GM18873 (cell line): Measurements from ENCODE around the gene LARP1.
"Not testable (repeated sequence)": the region's sequence is repeated elsewhere in the genome, so short reads cannot be mapped to it uniquely, and the experiment has no call there.

ENCODE experiments used
- ATAC-seq: cut with Tn5 transposase; IDR thresholded peaks from one replicate; pipeline ENCODE4 v1.9.1; 2021; ENCODE audit warnings: mild to moderate bottlenecking, moderate library complexity, moderate number of reproducible peaks; ENCODE audit not compliant: unreplicated experiment, low FRiP score

Gene LARP1

DNA sequence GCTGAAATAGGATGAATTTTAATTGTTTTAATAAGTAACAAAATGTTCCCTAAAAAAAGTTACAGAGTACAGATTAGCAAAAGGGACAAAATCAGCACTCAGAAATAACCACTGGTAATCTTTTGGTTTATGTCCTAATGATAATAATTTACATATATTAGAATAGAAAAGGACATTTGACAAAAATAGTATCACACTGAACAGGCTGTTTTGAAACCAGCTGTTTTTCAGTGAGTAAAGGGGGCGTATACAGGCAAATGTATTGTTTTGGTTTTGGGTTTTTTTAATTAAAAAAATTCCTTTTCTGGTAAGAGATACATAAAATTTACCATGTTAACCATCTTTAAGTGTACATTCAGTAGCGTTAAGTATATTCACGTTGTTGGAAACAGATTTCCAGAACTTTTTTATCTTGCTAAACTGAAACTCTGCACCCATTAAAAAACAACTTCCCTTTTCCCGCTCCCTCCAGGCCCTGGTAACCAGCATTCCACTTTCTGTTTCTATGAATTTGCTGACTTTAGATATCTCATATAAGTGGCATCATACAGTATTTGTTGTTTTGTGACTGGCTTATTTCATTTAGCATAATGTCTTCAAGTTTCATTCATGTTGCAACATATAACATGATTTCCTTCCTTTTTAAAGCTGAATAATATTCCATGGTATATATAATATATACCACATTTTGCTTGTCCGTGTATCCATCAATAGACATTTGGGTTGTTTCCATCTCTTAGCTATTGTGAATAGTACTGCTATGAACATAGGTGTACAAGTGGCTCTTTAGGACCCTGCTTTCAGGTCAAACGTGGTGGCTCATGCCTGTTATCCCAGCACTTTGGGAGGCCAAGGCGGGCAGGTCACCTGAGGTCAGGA lies 20.6 kb upstream of the LARP1 start:
- no peak for ATAC-seq

- ATAC-seq = not testable (repeated sequence)
These were observed 19.8 kb upstream of the LARP1 start for GRCh38 chr5:154735362-154735761.

DNA sequence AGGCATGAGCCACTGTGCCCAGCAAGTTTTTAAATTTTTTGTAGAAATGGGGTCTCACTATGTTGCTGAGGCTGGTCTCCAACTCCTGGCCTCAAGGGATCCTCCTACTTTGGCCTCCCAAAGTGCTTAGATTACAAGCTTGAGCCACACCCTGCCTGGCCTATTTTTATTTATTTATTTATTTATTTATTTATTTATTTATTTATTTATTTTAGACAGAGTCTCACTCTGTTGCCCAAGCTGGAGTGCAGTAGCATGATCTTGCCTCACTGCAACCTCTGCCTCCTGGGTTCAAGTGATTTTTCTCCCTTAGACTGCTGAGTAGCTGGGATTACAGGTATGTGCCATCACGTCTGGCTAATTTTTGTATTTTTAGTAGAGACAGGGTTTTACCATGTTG lies 18.8 kb upstream of the LARP1 start:
- ATAC-seq = not testable (repeated sequence)

- no peak for ATAC-seq
These were observed 17.4 kb upstream of the LARP1 start for GRCh38 chr5:154737667-154738320.

GRCh38 chr5:154740483-154740882 lies 14.7 kb upstream of the LARP1 start:
- no peak for ATAC-seq

GRCh38 chr5:154740957-154741356 lies 14.2 kb upstream of the LARP1 start:
- ATAC-seq = no peak

- no peak for ATAC-seq
These were observed 13.8 kb upstream of the LARP1 start for GRCh38 chr5:154741415-154741814.

DNA sequence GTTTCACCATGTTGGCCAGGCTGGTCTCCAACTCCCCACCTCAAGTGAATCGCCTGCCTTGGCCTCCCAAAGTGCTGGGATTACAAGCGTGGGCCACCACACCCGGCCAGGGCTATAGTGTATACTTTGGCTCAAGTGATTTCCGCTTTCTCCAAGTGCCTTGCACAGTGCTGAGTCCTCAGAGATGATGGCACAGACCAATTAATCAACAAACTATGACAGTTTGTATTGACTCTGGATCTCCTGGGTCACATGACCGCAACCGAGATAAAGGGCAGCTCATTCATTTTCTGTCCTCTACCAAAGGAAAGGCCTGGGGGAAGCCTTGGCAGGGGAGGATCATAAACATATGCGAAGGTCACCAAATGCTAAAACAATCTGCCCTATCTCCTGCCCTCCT lies 11.4 kb upstream of the LARP1 start:
- ATAC-seq = no peak

DNA sequence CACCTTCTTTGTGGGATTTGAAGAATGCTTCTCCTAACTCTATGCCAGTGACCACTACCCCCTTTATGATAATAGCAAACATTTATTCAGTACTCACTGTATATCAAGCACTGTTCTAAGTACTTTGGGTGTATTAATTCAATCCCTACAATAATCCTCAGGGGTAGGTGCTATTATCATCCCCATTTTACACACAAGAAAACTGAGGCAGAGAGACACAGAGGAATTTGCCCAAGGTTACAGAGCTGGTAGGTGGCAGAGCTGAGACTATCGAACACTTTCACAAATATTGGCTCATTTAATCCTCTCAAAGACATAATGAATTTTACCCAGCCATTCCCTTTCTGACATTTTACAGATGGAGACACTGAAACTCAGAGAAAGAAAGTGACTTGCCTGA lies 9.8 kb upstream of the LARP1 start:
- ATAC-seq = no peak

DNA sequence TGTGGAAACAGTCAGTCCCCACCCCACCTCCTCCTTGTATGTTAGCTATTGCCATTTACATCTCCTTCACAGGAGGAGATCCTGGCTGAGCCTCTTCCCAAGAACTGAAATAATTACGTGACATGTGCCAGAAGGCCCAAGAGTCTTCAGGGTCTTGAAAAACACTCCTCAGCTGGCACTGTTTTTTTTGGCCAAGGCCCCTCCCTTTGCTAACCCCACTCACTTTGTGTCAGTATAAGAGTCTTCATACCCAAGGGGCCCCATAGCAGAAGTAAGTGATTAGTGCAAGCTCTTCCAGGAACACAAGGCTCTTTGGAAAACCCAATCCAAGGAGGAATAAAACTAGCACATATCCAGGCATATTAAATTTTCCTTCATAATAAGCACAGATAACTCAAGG lies 5.7 kb upstream of the LARP1 start:
- ATAC-seq = no peak

- ATAC-seq = not testable (repeated sequence)
These were observed 4.5 kb upstream of the LARP1 start for GRCh38 chr5:154750641-154751040.

- ATAC-seq = no peak
These were observed 3.3 kb upstream of the LARP1 start for GRCh38 chr5:154751854-154752253.

GRCh38 chr5:154753792-154754191 lies 1.4 kb upstream of the LARP1 start:
- no peak for ATAC-seq

DNA sequence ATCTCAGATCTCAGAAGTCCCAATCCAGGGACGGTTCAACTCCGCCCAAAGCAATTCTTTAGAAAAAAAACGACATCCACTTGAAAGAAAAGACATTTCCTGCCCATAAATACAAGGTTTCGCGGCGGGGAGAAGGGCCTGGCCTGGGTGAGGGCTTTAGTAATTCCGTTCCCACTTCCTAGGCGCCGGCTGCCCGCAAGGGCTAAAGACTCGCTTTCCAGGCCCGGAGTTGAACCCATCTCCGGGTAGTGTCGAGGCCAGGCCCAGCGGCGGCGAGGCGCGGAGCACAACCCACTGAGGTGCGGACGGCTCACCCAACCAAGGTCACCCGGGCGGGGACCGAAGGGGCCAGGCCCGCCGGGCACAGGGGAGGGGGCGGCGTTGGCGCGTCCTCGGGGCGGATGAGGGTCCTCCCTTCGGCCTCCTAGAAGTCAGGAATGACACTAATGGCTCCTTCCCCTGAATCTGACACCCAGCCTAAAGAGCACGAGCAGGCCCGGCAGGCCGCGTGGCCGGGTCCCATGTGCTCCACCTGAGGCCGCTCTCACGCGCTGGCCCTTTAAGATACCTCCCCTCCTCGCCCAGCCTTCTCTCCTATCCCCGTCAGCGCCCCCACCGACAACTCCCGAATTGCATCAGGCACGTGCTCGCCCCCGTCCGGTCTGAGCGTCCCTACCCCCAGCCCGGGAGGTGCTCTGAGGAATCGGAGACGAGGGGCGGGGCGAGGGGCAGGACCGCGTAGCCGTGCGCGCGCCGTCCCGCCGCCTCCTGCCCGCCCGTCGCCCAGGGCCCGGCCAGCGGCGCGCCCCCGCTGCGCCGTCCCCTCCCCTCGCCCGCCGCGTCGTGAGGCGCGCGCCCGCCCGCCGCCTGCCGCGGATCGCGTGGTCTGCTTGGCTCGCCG lies 467 bp upstream of the LARP1 start:
- peak; percentile 86 for ATAC-seq

DNA sequence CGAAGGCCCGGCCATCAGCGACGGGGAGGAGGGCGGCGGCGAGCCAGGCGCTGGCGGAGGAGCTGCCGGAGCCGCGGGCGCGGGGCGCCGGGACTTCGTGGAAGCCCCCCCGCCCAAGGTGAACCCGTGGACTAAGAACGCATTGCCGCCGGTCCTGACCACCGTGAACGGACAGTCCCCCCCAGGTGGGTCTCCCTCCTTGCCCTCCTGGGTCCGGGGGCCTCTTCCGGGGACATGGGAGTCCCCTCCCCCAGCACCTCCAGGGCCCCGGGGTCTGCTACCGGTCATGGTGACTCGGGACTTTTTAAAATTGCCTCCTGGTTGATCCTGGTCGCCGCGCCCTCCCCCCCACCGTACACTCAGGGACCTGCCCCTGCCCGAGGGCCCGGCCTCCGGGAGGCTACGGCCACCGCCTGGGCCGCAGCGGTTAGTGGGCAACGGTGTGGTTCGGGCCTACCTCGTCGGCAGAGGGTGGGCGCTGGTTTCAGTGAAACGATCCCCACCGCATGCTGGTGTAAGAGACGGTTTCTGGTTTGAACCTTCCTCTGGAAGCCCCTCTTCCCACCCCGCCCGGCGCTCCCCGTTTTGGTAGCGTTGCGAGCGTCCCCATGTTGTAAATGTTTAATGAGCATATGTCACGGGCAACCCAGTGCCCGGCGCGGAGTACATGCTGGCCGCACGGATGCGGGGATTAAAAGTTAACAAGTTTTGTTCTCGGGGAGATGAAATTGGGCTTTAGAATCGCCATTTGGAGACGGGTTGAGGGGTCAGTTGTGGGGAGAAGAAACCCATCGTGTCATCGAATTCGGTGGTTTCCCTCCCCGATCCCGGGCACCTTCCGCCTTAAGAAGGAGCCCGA lies 1.1 kb downstream of the LARP1 start:
- no peak for ATAC-seq

- no peak for ATAC-seq
These were observed 2.0 kb downstream of the LARP1 start for GRCh38 chr5:154756868-154757813.

DNA sequence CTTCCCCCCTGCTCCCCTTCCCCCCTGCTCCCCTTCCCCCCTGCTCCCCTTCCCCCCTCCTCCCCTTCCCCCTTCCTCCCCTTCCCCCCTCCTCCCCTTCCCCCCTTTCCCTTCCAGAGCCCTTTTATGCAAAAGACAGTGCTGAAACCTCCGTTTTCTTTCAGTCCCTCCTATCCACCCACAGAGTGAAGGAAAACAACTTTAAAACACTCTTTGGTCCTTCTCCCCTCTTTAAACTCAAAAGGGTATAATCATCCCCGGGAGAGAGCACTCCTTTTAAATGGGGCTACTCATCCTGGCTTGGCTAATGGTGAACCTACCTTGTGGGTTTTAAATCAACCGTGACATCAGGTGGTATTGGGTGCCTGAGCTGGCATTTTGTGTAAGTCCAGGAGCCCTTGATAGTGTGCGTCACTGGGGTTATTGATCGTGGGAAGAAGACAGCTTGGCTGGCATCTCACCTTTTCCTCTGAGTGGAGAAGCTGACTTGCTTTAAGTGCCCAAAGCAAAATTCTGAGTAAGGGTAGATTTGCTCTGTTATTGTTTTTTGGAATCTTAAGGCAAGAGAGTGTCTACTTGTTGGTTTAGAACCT lies 2.7 kb downstream of the LARP1 start:
- ATAC-seq = no peak

DNA sequence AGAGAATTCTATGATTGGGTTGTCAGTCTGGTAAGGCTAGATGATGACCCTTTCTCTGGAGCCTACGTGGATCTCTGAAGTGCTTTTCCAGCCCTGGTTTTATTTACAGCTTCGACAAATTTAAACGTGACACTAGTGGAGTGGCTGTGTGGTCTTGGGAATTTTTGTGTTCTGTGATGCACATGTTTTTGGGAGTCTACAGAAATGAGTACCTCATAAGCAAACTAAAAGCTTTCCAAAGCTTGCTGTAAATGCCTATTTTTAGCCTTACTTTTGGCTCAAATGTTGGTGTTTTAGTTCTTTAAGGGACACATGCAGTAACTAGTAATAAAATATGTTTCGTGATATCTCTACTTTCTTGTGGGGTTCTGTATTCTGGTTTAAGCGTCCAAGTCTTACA lies 3.3 kb downstream of the LARP1 start:
- ATAC-seq = no peak

- ATAC-seq = no peak
These were observed 3.8 kb downstream of the LARP1 start for GRCh38 chr5:154758977-154759376.
